MM.1S (cell line): ENCODE results near the gene LILRA2.

Experiments used
- EZH2 ChIP-seq: fragments of 300-600 bp; sonication (generic); optimal IDR thresholded peaks from 2 replicates; pipeline ENCODE3; 2017; ENCODE audit warnings: low read depth, mild to moderate bottlenecking, antibody characterized with exemption, low read length, mixed read lengths
- EZH2phosphoT487 ChIP-seq: fragments of 300-600 bp; sonication (generic); IDR thresholded peaks from 2 replicates; pipeline ENCODE4 v1.6.1; 2018; ENCODE audit warnings: antibody characterized with exemption, low read length
- TF ChIP-seq, protein P1 (sequence below): fragments of 300-600 bp; sonication (generic); IDR thresholded peaks from 2 replicates; pipeline ENCODE4 v1.5.1; 2016; ENCODE audit warnings: antibody characterized with exemption, low read length, mixed read lengths

DNA sequence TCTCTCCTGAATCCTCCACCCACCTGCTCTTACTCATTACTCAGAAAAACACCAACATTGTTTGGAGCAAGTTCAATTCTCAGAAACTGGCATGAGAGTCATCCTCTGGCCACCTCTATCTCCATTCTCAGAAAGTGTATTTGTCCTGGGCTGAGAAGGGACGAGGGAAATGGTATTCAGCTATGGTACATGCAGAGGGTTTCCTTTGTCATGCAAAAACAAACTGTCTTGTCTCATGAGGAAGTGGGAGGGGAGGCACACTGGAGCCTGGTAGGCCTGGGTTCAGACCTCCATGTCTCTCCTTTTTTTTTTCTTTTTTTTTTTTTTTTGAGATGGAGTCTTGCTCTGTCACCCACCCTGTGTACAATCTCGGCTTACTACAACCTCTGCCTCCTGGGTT lies 31.9 kb upstream of the LILRA2 start:
- TF ChIP-seq, protein P1, sequence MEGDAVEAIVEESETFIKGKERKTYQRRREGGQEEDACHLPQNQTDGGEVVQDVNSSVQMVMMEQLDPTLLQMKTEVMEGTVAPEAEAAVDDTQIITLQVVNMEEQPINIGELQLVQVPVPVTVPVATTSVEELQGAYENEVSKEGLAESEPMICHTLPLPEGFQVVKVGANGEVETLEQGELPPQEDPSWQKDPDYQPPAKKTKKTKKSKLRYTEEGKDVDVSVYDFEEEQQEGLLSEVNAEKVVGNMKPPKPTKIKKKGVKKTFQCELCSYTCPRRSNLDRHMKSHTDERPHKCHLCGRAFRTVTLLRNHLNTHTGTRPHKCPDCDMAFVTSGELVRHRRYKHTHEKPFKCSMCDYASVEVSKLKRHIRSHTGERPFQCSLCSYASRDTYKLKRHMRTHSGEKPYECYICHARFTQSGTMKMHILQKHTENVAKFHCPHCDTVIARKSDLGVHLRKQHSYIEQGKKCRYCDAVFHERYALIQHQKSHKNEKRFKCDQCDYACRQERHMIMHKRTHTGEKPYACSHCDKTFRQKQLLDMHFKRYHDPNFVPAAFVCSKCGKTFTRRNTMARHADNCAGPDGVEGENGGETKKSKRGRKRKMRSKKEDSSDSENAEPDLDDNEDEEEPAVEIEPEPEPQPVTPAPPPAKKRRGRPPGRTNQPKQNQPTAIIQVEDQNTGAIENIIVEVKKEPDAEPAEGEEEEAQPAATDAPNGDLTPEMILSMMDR, result no peak
- TF ChIP-seq EZH2phosphoT487, result no peak
- no peak for TF ChIP-seq EZH2
